Endothelial cell (in vitro differentiated cells): ENCODE data around the gene KIF1B. TPM values are rescaled to one million over a fixed set of nuclear protein-coding genes. Genes with fewer than 3 reads are reported as not detected.

Source experiments
- DNase-seq: peaks from one replicate; pipeline ENCODE4 v3.0.0; 2021; ENCODE audit warnings: low spot score
- H3K27ac Mint-ChIP-seq: one replicate; pipeline ENCODE4 v1.8.0; 2021; ENCODE audit warnings: mixed read lengths, inconsistent platforms; ENCODE audit not compliant: unreplicated experiment
- H3K27me3 Mint-ChIP-seq: one replicate; pipeline ENCODE4 v1.8.0; 2021; ENCODE audit warnings: mild to moderate bottlenecking, moderate library complexity, mixed read lengths, inconsistent platforms; ENCODE audit not compliant: unreplicated experiment
- H3K36me3 Mint-ChIP-seq: one replicate; pipeline ENCODE4 v1.8.0; 2021; ENCODE audit warnings: mild to moderate bottlenecking, low read depth, mixed read lengths, inconsistent platforms; ENCODE audit not compliant: unreplicated experiment
- H3K4me1 Mint-ChIP-seq: one replicate; pipeline ENCODE4 v1.8.0; 2021; ENCODE audit warnings: mild to moderate bottlenecking, mixed read lengths, inconsistent platforms; ENCODE audit not compliant: unreplicated experiment
- H3K4me3 Mint-ChIP-seq: one replicate; pipeline ENCODE4 v1.8.0; 2021; ENCODE audit warnings: mild to moderate bottlenecking, mixed read lengths, inconsistent platforms; ENCODE audit not compliant: unreplicated experiment
- H3K9me3 Mint-ChIP-seq: one replicate; pipeline ENCODE4 v1.8.0; 2021; ENCODE audit warnings: mixed read lengths, inconsistent platforms; ENCODE audit not compliant: unreplicated experiment
- CTCF ChIP-seq: fragments of 200-600 bp; sonication (generic); IDR thresholded peaks from one replicate; pipeline ENCODE4 v1.5.0; 2021; ENCODE audit warnings: antibody characterized with exemption; ENCODE audit not compliant: unreplicated experiment
- total RNA-seq: library from RNA; stranded (reverse); fragmentation: NEBNext Ultra II Directional; extraction: Animal tissue kit (Norgen Biotek cat#: 25700); gene quantifications from one replicate; pipeline ENCODE4 v1.2.1, GENCODE V29; 2021; ENCODE audit not compliant: unreplicated experiment

Gene KIF1B
- total RNA-seq, 1 donor from 2014 or later = 111 TPM

DNA sequence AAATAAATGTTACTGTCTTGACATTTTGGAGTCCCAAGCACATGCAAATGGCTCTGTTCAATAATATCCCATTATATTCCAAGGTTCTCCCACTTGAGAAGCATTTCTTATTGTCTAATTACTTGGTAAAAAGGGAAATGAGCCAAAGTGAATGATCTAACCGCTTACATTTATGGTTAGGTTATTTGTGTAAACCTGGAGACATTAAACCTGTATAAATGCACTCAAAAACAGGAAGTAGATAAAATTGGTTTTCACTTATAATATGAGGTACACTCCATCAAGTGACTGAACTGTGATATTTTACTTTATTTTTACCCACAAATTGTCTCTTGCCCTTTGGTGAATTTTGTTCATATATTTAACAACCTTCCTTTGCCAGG lies 26.8 kb downstream of the KIF1B start:
- no peak for TF ChIP-seq CTCF
- no peak for DNase-seq
- Mint-ChIP-seq H3K4me3 (peak overlapping the region; percentile 21), H3K27ac (no peak overlapping the region), H3K4me1 (no peaks in the 10 kb centered on the region), H3K36me3 (peaks cover 10% of the 10 kb centered on the region), H3K9me3 (no peaks in the 10 kb centered on the region), H3K27me3 (no peaks in the 10 kb centered on the region)

DNA sequence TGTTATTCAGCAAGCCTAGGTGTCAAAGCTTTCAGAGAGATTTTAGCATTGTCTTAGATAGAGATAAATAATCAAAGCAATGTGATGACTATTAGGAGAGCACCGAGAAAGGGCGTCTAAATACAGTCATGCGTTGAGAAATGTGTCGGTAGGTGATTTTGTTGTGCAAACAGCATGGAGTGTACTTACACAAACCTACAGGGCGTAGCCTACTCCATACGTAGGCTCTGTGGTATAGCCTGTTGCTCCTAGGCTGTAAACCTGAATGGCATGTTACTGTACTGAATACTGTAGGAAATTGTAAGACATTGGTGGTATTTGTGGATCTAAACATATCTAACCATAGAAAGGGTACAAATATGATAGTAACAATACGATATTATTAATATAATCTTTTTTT lies 31.8 kb downstream of the KIF1B start:
- Mint-ChIP-seq H3K4me1 (peaks cover 3% of the 10 kb centered on the region), H3K36me3 (peaks cover 13% of the 10 kb centered on the region), H3K27ac (no peak overlapping the region), H3K4me3 (no peak overlapping the region), H3K27me3 (no peaks in the 10 kb centered on the region), H3K9me3 (no peaks in the 10 kb centered on the region)
- TF ChIP-seq CTCF = no peak
- DNase-seq = no peak

GRCh38 chr1:10242811-10243210 lies 32.4 kb downstream of the KIF1B start:
- Mint-ChIP-seq H3K9me3 (no peaks in the 10 kb centered on the region), H3K27me3 (no peaks in the 10 kb centered on the region), H3K4me3 (no peak overlapping the region), H3K4me1 (peaks cover 3% of the 10 kb centered on the region), H3K36me3 (peaks cover 8% of the 10 kb centered on the region), H3K27ac (no peak overlapping the region)
- DNase-seq = no peak
- no peak for TF ChIP-seq CTCF

DNA sequence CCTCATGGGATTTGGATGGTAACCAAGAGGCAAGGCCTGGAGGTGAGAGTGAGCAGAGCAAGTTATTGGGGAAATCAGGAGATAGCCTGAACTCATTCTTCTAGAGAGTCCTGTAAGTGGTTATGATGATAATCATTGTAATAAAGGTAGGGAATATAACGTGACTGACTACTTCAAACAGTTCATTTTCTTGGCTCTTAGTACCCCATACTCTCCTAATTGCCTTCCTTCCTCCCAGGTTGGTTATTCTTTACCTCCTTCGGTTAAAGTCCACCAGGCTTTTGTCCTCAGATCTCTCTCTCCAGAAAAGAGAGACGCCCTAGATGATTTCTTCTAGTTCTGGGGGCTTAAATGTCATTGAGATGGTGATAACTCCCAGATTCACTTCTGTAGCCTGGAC lies 35.3 kb downstream of the KIF1B start:
- Mint-ChIP-seq H3K4me1 (peaks cover 6% of the 10 kb centered on the region), H3K9me3 (no peaks in the 10 kb centered on the region), H3K36me3 (peaks cover 19% of the 10 kb centered on the region), H3K4me3 (no peak overlapping the region), H3K27ac (no peak overlapping the region), H3K27me3 (no peaks in the 10 kb centered on the region)
- no peak for DNase-seq
- no peak for TF ChIP-seq CTCF

DNA sequence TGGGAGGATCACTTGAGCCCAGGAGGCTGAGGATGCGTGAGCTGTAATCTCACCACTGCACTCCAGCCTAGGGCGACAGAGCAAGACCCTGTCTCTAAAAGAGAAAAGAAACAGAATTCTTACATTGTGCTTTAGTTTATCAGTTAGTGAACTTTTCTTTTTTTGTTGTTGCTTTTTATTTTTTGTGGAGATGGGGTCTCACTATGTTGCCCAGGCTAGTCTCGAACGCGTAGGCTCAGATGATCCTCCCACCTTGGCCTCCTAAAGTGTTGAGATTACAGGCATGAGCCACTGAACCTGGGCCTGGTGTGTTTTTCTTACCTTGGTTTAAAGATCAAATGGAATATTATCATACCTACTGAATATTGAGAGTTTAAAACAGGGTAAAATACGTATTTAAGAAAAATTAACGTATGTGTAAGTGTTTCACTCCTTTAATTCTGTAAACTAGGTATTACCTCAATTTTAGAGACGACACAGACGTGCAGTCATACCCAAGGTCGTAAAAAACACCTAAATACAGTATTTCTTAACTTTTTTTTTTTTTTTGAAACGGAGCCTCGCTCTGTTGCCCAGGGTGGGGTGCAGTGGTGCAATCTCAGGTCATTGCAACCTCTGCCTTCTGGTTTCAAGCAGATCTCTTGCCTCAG lies 39.6 kb downstream of the KIF1B start:
- Mint-ChIP-seq H3K27me3 (no peaks in the 10 kb centered on the region), H3K36me3 (peaks cover 16% of the 10 kb centered on the region), H3K4me1 (peaks cover 11% of the 10 kb centered on the region), H3K9me3 (no peaks in the 10 kb centered on the region), H3K27ac (no peak overlapping the region), H3K4me3 (no peak overlapping the region)
- DNase-seq = no peak
- no peak for TF ChIP-seq CTCF
